Prostate gland (tissue), 2 donors: ENCODE measurements around the gene CCL23. TPM values are rescaled to one million over a fixed set of nuclear protein-coding genes. Genes with fewer than 3 reads are reported as not detected.
A peak's percentile ranks its signal among the peaks of the same experiment; 100 is the strongest.

Experiments used
- DNase-seq: peaks from one replicate; pipeline ENCODE4 v3.0.0-alpha.2; 2019; ENCODE audit warnings: low spot score
- H3K27ac ChIP-seq, 2 donors: fragments of 200-600 bp; sonication (generic); 2 replicates each; pipeline ENCODE4 v1.5.1; 2017 to 2019
- H3K27me3 ChIP-seq: fragments of 200-600 bp; sonication (generic); replicated peaks from 2 replicates; pipeline ENCODE4 v1.5.1; 2019; ENCODE audit not compliant: insufficient read depth
- H3K36me3 ChIP-seq, 2 donors: fragments of 200-600 bp; sonication (generic); 1 replicate in 1 of 2; 2 replicates in 1 of 2; pipeline versions ENCODE4 v1.5.1 to v1.8.1; 2017 to 2019
- H3K4me1 ChIP-seq: fragments of 200-600 bp; sonication (generic); replicated peaks from 2 replicates; pipeline ENCODE4 v1.5.1; 2019
- H3K4me3 ChIP-seq, 2 donors: fragments of 200-600 bp; sonication (generic); 2 replicates each; pipeline ENCODE4 v1.5.1; 2017 to 2019
- H3K9me3 ChIP-seq: fragments of 200-600 bp; sonication (generic); 2 replicates; pipeline ENCODE4 v1.5.1; 2017
- POLR2A ChIP-seq: fragments of 450-650 bp; IDR thresholded peaks from one replicate; pipeline ENCODE4 v1.6.1; 2016; ENCODE audit warnings: antibody characterized with exemption, mild to moderate bottlenecking
- POLR2AphosphoS5 ChIP-seq: sonication (generic); formaldehyde crosslinking; IDR thresholded peaks from one replicate; pipeline ENCODE4 v1.6.1; 2017; ENCODE audit warnings: antibody characterized with exemption
- WGBS: methylation state at CpG from one replicate; pipeline ENCODE4 v1.1.5; 2018; 5-methylcytosine and 5-hydroxymethylcytosine counted together
- intact Hi-C: fragments of 100-400 bp; cut with DNase I; formaldehyde crosslinking; loops from one replicate; pipeline ENCODE4 v1.14.2; 2022
- total RNA-seq, 2 donors: library from RNA; depleted of rRNA; stranded (reverse); fragments of >200 nt; gene quantifications; one replicate each; pipeline ENCODE4 v1.1.0, GENCODE V29; 2016
- TF ChIP-seq, protein P1 (sequence below), 4 experiments: fragments of 200-600 bp in 2 of 4; fragments of 450-650 bp in 2 of 4; sonication (generic) in 2 of 4; IDR thresholded peaks; 1 replicate in 3 of 4; 2 replicates in 1 of 4; pipeline ENCODE4 v1.5.1; 2016 to 2019; ENCODE audit warnings: antibody characterized with exemption in 4 of 4, mild to moderate bottlenecking in 2 of 4, moderate library complexity in 2 of 4

CCL23 gene
- total RNA-seq, 2 donors from 2014 or later, result 7.4 to 8.7 TPM

DNA sequence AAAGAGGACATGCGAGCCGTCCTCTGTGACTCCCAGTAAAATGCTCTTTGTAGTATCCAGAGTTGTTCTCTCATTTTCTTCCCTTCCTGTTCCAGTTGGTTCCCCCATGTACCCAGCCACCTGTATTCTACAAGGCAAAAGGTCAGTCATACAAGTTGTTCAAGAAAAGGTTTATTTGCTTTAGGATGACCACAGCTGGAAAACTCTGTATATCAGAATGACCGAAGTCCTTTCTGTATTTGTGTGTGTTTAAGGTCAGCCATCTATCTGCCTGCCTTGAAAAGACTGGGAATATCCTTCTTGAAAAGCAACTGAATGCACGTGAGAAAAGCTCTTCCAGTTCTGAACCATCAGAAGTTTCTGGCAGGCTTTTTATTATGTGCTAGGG is 44.8 kb downstream of the CCL23 start:
- intact Hi-C loops, result loop anchor here (10.0 kb wide), 1 partner anchor 172 kb away; no protein-coding TSS in a partner anchor

DNA sequence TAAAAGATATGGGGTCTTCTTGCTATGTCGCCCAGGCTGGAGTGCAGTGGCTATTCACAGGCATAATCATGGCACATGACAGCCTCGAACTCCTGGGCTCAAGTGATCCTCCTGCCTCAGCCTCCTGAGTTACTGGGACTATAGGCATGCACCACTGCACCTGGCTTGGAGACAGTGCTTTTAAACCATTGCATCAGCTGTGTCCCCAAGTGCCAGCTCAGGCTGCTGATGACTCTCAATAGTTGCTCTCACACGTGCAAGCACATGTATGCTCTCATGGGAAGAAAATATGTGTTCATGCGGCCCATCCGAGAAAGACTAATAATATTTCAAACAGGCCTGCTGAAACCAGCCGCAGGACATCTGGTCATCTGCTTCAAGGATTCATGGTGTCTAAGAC is 45.2 kb downstream of the CCL23 start:
- Histone ChIP-seq H3K27me3 (no peaks in the 10 kb centered on the region), H3K4me3 (no peak overlapping the region), H3K9me3 (no peaks in the 10 kb centered on the region), H3K27ac (no peak overlapping the region), H3K4me1 (peaks cover 2% of the 10 kb centered on the region), H3K36me3 (no peaks in the 10 kb centered on the region)
- intact Hi-C loops, result loop anchor here (10.0 kb wide), 1 partner anchor 172 kb away; no protein-coding TSS in a partner anchor
- DNase-seq, result no peak
- TF ChIP-seq, protein P1, sequence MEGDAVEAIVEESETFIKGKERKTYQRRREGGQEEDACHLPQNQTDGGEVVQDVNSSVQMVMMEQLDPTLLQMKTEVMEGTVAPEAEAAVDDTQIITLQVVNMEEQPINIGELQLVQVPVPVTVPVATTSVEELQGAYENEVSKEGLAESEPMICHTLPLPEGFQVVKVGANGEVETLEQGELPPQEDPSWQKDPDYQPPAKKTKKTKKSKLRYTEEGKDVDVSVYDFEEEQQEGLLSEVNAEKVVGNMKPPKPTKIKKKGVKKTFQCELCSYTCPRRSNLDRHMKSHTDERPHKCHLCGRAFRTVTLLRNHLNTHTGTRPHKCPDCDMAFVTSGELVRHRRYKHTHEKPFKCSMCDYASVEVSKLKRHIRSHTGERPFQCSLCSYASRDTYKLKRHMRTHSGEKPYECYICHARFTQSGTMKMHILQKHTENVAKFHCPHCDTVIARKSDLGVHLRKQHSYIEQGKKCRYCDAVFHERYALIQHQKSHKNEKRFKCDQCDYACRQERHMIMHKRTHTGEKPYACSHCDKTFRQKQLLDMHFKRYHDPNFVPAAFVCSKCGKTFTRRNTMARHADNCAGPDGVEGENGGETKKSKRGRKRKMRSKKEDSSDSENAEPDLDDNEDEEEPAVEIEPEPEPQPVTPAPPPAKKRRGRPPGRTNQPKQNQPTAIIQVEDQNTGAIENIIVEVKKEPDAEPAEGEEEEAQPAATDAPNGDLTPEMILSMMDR (IDR thresholded peaks at IDR 0.05), result no peak
- TF ChIP-seq POLR2AphosphoS5 (no peak), POLR2A (no peak)
- 97% methylated on average over 6 of the region's 6 CpGs for WGBS

More for the DNA sequence above, 44.8 kb downstream of the CCL23 start:
- 76% methylated on average over 4 of the region's 4 CpGs for WGBS
- H3K27me3 ChIP-seq, result no peaks in the 10 kb centered on the region
- H3K36me3 ChIP-seq, result no peaks in the 10 kb centered on the region
- TF ChIP-seq POLR2AphosphoS5, result no peak
- no peaks in the 10 kb centered on the region for H3K9me3 ChIP-seq
- no peak for DNase-seq
- H3K27ac ChIP-seq, result no peak overlapping the region
- no peak overlapping the region for H3K4me3 ChIP-seq
- H3K4me1 ChIP-seq, result peaks cover 2% of the 10 kb centered on the region

DNA sequence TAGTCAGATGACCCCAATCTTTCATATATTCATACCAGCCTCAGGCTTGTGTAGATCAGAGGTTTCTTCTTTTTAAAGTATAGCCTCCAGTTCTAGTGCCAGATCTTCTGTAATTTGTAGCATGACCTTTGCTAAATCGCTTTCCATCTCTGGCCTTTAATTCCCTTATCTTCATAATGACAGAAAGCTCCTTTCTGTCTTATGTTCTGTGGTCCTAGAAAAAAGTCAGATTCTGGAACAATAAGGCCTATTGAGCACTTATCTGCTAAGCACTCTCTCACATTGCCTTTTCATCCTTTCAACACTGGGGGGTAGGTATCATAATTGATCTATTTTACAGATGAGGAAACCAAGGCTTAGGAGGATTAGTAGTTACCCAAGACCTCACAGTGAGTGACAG is 45.7 kb downstream of the CCL23 start:
- no peaks in the 10 kb centered on the region for H3K9me3 ChIP-seq
- no peaks in the 10 kb centered on the region for H3K27me3 ChIP-seq
- TF ChIP-seq, protein P1 (IDR thresholded peaks at IDR 0.05), result no peak
- TF ChIP-seq POLR2A (no peak), POLR2AphosphoS5 (no peak)
- intact Hi-C loops, result loop anchor here (10.0 kb wide), 1 partner anchor 173 kb away; no protein-coding TSS in a partner anchor
- H3K4me3 ChIP-seq, result no peak overlapping the region
- WGBS, result 96% methylated on average over 1 of the region's 1 CpG
- no peak overlapping the region for H3K27ac ChIP-seq
- DNase-seq, result no peak
- H3K36me3 ChIP-seq, result no peaks in the 10 kb centered on the region
- peaks cover 2% of the 10 kb centered on the region for H3K4me1 ChIP-seq

DNA sequence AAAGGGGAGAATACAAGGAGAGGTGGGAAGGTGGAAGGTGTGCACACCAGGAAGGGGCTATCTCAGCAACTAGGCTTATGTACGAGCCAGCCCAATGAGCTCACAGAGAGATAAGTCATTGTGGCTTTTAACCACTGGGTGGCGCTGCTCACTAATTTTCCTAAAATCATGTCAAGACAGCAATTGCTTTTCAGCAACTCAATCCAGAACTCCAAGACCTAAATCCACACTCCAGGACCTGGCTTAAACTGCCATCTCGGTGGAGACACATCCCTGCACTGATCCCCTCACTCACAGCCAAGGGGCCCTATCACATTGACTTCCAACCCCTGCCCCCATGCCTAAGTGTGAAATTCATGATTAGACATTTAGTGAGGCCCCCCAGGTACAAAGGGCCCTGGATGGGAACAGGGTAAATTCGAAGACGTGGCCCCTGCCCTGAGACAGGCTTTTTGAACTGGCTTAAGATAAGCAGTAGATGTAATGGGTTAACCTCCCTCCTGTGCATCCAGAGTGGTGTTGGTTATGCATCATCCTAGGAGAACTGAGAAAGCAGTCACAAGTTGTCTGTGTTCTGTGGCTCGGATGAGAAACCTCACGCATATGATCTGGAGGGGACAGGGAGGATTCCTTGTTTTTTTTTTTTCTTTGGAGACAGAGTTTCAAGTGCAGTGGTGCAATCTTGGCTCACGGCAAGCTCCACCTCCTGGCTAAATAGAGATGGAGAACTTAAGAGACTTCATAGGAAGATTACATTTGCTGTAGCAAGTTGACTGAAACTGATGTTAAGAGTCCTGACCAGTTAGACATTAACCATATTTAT is 48.0 kb downstream of the CCL23 start:
- peak; percentile 77 for DNase-seq
- H3K4me3 ChIP-seq, result no peak overlapping the region
- no peaks in the 10 kb centered on the region for H3K9me3 ChIP-seq
- no peak for TF ChIP-seq POLR2AphosphoS5
- TF ChIP-seq, protein P1 (IDR thresholded peaks at IDR 0.05), result peak; percentile 55 to 90 (median 82)
- WGBS, result 46% methylated on average over 8 of the region's 8 CpGs
- H3K36me3 ChIP-seq, result no peaks in the 10 kb centered on the region
- no peak overlapping the region for H3K27ac ChIP-seq
- intact Hi-C loops, result loop anchor here (2.0 to 10.0 kb wide), 2 partner anchors 175 to 513 kb away; no protein-coding TSS in a partner anchor
- no peaks in the 10 kb centered on the region for H3K27me3 ChIP-seq
- H3K4me1 ChIP-seq, result peaks cover 2% of the 10 kb centered on the region

DNA sequence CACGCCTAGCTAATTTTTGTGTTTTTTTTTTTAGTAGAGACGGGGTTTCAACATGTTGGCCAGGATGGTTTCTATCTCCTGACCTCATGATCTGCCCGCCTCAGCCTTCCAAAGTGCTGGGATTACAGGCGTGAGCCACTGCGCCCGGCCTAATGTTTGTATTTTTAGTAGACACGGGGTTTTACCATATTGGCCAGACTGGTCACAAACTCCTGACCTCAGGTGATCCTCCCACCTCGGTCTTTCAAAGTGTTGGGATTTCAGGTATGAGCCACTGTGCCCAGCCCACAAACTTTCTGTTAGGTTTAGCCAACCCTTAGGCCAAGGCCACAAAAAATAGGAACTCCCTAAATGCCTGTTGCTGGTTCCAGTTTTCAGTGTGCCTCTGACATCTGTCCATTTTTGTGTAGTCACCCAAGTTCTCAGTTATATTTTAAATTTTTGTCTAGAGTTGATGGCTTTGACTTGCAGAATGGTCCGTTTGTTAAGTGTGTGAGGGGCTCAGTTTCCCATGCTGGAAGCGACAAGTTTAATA is 49.2 kb downstream of the CCL23 start:
- TF ChIP-seq POLR2A (no peak), POLR2AphosphoS5 (no peak)
- TF ChIP-seq, protein P1 (IDR thresholded peaks at IDR 0.05), result no peak
- H3K9me3 ChIP-seq, result no peaks in the 10 kb centered on the region
- intact Hi-C loops, result loop anchor here (2.0 kb wide), 1 partner anchor 514 kb away; no protein-coding TSS in a partner anchor
- H3K4me3 ChIP-seq, result no peak overlapping the region
- WGBS, result 85% methylated on average over 10 of the region's 10 CpGs
- H3K27ac ChIP-seq, result no peak overlapping the region
- no peaks in the 10 kb centered on the region for H3K27me3 ChIP-seq
- no peaks in the 10 kb centered on the region for H3K36me3 ChIP-seq
- H3K4me1 ChIP-seq, result peaks cover under 1% of the 10 kb centered on the region
- no peak for DNase-seq
